Lung (tissue), 12 donors: ENCODE measurements around the gene ETV6. TPM values are rescaled to one million over a fixed set of nuclear protein-coding genes. Genes with fewer than 3 reads are reported as not detected.

Source experiments
- ATAC-seq: fragments of 200-7000 bp; cut with Tn5 transposase; one replicate; pipeline ENCODE4 v1.9.1; 2020; ENCODE audit warnings: moderate number of reproducible peaks; ENCODE audit not compliant: insufficient read depth, low FRiP score
- DNase-seq, 3 donors: peaks; one replicate each; pipeline ENCODE4 v3.0.0-alpha.2; 2013 to 2017
- H3K27ac ChIP-seq, 2 donors: one replicate each; pipeline ENCODE4 v1.5.1; 2013; ENCODE audit warnings: mild to moderate bottlenecking in 2 of 2, moderate library complexity in 2 of 2, control low read depth in 1 of 2, inconsistent platforms in 1 of 2, low read depth in 1 of 2, low read length in 1 of 2
- H3K27me3 ChIP-seq, 3 donors: one replicate each; pipeline ENCODE4 v1.5.1; 2013; ENCODE audit warnings: low read length in 2 of 3; ENCODE audit not compliant: control insufficient read depth in 3 of 3, insufficient read depth in 3 of 3
- H3K36me3 ChIP-seq, 4 donors: one replicate each; pipeline ENCODE4 v1.5.1; 2013; ENCODE audit warnings: low read length in 4 of 4, mild to moderate bottlenecking in 1 of 4, moderate library complexity in 1 of 4; ENCODE audit not compliant: control insufficient read depth in 4 of 4, insufficient read depth in 4 of 4
- H3K4me1 ChIP-seq, 5 donors: one replicate each; pipeline ENCODE4 v1.5.1; 2013; ENCODE audit warnings: low read length in 5 of 5, mild to moderate bottlenecking in 2 of 5, moderate library complexity in 1 of 5; ENCODE audit not compliant: control insufficient read depth in 5 of 5, insufficient read depth in 5 of 5
- H3K4me3 ChIP-seq: one replicate; pipeline ENCODE4 v1.5.1; 2013; ENCODE audit warnings: mild to moderate bottlenecking, control low read depth, moderate library complexity
- H3K9ac ChIP-seq, 2 donors: one replicate each; pipeline ENCODE4 v1.5.1; 2013; ENCODE audit warnings: low read length in 2 of 2, control low read depth in 1 of 2; ENCODE audit not compliant: insufficient read depth in 1 of 2
- H3K9me3 ChIP-seq, 4 donors: one replicate each; pipeline ENCODE4 v1.5.1; 2013; ENCODE audit warnings: low read length in 3 of 4, mild to moderate bottlenecking in 1 of 4, moderate library complexity in 1 of 4; ENCODE audit not compliant: control insufficient read depth in 4 of 4, insufficient read depth in 3 of 4
- CTCF ChIP-seq: IDR thresholded peaks from 2 replicates; pipeline ENCODE4 v1.5.1; 2012; ENCODE audit warnings: mild to moderate bottlenecking; ENCODE audit errors: control extremely low read depth, extremely low read depth
- WGBS, 2 donors: extraction: QIAGEN DNeasy Blood & Tissue Kit; methylation state at CpG; one replicate each; pipeline ENCODE4 v1.1.7; 2013; 5-methylcytosine and 5-hydroxymethylcytosine counted together
- polyA plus RNA-seq, 2 donors: library from polyadenylated mRNA; stranded (reverse); fragments of 200-250 nt; gene quantifications; one replicate each; pipeline ENCODE4 v1.2.1, GENCODE V29; 2013
- total RNA-seq, 2 donors: library from RNA; depleted of rRNA in 1 of 2; stranded (reverse); fragments of >200 nt in 1 of 2; gene quantifications; one replicate each; pipeline ENCODE4 v1.2.1, GENCODE V29; 2014 to 2021
- donor health status: control.
- donor health status: control.
- donor health status: Bipolar disorder and iron deficiency.
- donor health status: healthy.
- donor health status: DM: yes; HTN: yes; CAD: no.

ETV6 gene
- total and polyA plus RNA-seq, 4 donors = 8.6 to 45.7 (median 13.6) TPM

DNA sequence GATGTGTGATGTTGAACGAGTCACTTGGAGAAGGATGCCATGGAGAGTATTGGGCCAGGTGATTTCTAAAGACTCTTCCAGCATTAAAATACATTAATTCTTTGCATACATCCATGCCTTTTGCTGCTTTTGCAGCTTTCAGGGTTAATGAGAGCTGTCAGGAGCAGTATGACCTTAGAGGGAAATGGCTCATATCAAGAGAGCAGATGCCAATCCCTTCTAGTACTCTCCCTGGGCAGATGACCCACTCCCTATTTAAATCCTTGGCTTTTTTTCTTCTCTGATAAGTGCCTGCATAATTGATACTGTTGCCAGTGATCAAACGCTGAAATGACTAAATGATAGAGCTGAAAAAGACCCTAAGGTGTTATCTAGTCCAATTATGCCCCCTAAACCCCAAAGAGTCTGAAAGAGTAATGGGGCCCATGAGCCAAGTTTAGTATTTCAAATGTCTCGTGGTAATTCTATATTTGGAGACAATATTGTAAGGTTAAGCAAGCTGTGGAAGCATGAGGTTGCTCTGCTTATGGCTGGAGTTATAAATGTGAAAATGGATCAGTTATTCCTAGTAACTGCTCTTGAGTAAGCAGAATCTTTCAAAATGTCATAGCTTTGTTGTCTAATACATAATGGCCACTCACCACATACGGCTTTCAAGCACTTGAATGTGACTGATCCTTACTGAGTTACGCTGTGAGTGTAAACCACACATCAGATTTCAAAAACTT, 137.3 kb downstream of the ETV6 start:
- ATAC-seq = no peak
- no peak for DNase-seq
- peaks cover 0 to 14% (median 0%) of the 10 kb centered on the region in 5 donors for H3K4me1 ChIP-seq
- no peak for TF ChIP-seq CTCF
- no peaks in the 10 kb centered on the region for H3K9me3 ChIP-seq
- no peak overlapping the region for H3K9ac ChIP-seq
- H3K27me3 ChIP-seq = no peaks in the 10 kb centered on the region
- H3K4me3 ChIP-seq = no peak overlapping the region
- WGBS, 2 donors = 69 to 83% methylated on average over 5 of the region's 5 CpGs
- peaks cover 0 to 3% (median 0%) of the 10 kb centered on the region in 4 donors for H3K36me3 ChIP-seq
- H3K27ac ChIP-seq = no peak overlapping the region

DNA sequence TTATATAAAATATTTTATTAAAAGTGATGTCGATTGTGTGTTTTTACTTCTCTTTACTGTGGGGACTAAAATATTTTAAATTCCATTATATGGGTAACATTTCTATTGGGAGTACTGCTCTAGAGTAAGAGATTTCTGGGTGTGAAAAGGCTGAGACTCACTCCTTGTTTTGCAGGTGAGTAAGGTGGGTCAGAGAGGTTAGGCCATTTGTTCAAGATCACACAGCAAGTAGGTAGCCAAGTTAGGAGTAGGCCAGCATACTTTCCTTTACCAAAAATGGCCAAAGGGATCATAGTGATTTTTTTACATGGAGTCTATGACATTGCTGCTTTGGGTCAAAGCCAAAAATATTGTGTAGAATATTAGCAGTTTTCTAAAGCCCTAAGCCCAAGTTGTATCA, 138.0 kb downstream of the ETV6 start:
- H3K36me3 ChIP-seq = peaks cover 0 to 3% (median 0%) of the 10 kb centered on the region in 4 donors
- no peaks in the 10 kb centered on the region for H3K9me3 ChIP-seq
- no peaks in the 10 kb centered on the region for H3K27me3 ChIP-seq
- TF ChIP-seq CTCF = no peak
- no peak overlapping the region for H3K4me3 ChIP-seq
- WGBS, 2 donors = 92 to 100% methylated on average over 1 of the region's 1 CpG
- H3K27ac ChIP-seq = no peak overlapping the region
- H3K4me1 ChIP-seq = peaks cover 0 to 14% (median 0%) of the 10 kb centered on the region in 5 donors
- DNase-seq (no peak), ATAC-seq (no peak)
- no peak overlapping the region for H3K9ac ChIP-seq

DNA sequence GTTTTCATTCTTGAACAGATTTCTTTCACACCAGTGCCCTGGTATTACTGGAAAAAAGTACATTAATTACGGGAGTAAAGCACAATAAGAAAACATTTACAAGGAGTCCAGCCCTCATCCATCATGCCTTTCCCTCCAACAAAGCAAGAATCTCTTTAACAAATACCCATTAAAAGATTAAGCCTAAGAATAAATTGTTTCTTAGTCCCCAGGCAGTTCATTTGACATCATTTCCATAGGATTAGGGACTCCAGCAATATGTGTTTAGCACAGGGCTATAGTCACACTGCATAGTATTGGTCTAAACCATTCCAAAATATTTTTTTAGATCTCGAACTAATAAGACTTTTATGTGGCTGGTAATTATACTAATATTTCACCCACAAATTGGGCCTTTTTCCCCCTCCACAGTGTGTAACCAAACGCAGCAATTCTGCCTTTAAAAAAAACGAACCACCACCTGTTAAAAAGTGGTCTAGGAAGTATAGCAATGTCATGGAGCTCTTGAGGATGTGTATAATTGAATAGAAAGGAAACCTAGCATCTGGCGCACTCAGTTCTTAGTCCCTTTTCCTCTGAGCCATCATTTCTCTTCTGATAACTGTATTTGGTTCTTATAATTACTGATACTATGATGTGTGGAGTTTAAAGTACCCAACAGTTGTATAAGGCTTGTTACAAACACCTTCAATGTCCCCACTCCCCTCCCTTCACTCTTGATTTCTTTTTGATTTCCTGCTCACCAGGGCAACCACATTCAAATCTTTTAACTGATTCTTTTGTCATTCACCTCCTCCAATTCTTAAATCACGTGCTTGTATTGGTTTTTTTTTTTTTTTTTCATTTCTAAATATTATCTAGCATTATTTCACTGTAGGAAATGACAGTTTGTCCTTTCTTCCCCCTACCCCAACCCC, 138.7 kb downstream of the ETV6 start:
- Histone ChIP-seq H3K27ac (no peak overlapping the region), H3K9ac (no peak overlapping the region), H3K9me3 (no peaks in the 10 kb centered on the region), H3K4me3 (no peak overlapping the region), H3K4me1 (peaks cover 0 to 16% (median 2%) of the 10 kb centered on the region in 5 donors), H3K27me3 (no peaks in the 10 kb centered on the region), H3K36me3 (peaks cover 0 to 3% (median 0%) of the 10 kb centered on the region in 4 donors)
- TF ChIP-seq CTCF = no peak
- ATAC-seq = no peak
- WGBS, 2 donors = 54 to 69% methylated on average over 6 of the region's 6 CpGs
- DNase-seq = no peak
